Measurements from ENCODE around the gene HOXC13.

- TF ChIP-seq NFE2L1 (CRISPR knock-in tag; IDR thresholded peaks at IDR 0.05): no peak
- no peak for TF ChIP-seq USF2 (CRISPR knock-in tag; IDR thresholded peaks at IDR 0.05)
- TF ChIP-seq, protein P1, sequence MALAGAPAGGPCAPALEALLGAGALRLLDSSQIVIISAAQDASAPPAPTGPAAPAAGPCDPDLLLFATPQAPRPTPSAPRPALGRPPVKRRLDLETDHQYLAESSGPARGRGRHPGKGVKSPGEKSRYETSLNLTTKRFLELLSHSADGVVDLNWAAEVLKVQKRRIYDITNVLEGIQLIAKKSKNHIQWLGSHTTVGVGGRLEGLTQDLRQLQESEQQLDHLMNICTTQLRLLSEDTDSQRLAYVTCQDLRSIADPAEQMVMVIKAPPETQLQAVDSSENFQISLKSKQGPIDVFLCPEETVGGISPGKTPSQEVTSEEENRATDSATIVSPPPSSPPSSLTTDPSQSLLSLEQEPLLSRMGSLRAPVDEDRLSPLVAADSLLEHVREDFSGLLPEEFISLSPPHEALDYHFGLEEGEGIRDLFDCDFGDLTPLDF (CRISPR knock-in tag; IDR thresholded peaks at IDR 0.05): no peak
- TF ChIP-seq CTCF (IDR thresholded peaks at IDR 0.05): no peak
- no peak for TF ChIP-seq TEAD1 (CRISPR knock-in tag; IDR thresholded peaks at IDR 0.05)
- TF ChIP-seq, protein P2, sequence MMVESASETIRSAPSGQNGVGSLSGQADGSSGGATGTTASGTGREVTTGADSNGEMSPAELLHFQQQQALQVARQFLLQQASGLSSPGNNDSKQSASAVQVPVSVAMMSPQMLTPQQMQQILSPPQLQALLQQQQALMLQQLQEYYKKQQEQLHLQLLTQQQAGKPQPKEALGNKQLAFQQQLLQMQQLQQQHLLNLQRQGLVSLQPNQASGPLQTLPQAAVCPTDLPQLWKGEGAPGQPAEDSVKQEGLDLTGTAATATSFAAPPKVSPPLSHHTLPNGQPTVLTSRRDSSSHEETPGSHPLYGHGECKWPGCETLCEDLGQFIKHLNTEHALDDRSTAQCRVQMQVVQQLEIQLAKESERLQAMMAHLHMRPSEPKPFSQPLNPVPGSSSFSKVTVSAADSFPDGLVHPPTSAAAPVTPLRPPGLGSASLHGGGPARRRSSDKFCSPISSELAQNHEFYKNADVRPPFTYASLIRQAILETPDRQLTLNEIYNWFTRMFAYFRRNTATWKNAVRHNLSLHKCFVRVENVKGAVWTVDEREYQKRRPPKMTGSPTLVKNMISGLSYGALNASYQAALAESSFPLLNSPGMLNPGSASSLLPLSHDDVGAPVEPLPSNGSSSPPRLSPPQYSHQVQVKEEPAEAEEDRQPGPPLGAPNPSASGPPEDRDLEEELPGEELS (CRISPR knock-in tag; IDR thresholded peaks at IDR 0.05): no peak
- TF ChIP-seq MLX (CRISPR knock-in tag; IDR thresholded peaks at IDR 0.05): no peak
- no peak for TF ChIP-seq CREB1 (CRISPR knock-in tag; IDR thresholded peaks at IDR 0.05)
Measured at GRCh38 chr12:53965281-53966084, 26.9 kb downstream of the HOXC13 start.
